ENCODE data around the gene RERE.
"Not testable (repeated sequence)": the region's sequence is repeated elsewhere in the genome, so short reads cannot be mapped to it uniquely, and the experiment has no call there.

Gene RERE

DNA sequence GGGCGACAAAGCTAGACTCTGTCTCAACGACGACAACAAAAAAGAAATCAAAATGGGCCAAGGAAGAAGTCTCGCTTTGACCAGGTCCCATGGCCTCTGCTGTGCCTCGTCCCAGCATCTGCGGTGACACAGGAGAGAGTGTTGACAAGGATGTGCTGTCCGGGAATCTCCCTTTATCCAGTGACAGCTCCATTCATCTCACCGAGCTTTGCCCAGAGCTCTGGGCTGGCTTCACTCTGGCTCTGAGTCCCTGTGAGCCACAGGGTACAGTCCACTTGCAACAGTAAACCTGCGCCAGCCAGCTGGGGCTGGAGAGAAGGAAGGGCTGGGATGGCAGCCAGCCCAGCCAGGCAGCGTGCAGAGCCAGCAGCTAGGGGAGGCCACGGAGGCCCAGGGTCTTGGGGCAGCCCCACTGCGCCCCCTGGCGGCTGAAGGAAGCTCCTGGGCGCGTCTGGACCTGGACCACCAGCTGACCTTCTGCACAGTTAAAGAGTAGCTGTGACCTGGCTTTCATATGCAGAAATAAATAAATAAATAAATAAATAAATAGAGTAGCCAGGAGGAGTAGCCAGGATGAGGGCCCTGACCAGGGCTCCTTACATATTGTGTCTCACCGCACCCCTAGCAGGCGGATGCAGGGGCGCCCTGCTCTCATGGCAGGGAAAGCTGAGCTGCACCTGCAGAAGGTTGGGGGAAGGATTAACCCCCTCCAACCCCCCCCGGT is 31.4 kb upstream of the RERE start:
- H3K27ac Mint-ChIP-seq = no peak overlapping the region

GRCh38 chr1:8847990-8848389 is 30.6 kb upstream of the RERE start:
- H3K9me3 Mint-ChIP-seq (ENCODE audit: low read depth) = no peaks in the 10 kb centered on the region
- H3K36me3 Mint-ChIP-seq = no peaks in the 10 kb centered on the region
- no peaks in the 10 kb centered on the region for H3K27me3 Mint-ChIP-seq
- H3K4me3 Mint-ChIP-seq = no peak overlapping the region
- H3K27ac Mint-ChIP-seq = no peak overlapping the region
- H3K4me1 Mint-ChIP-seq (ENCODE audit: low read depth) = peaks cover 4% of the 10 kb centered on the region

More for the DNA sequence above, 31.4 kb upstream of the RERE start:
- no peaks in the 10 kb centered on the region for H3K9me3 Mint-ChIP-seq (ENCODE audit: low read depth)
- no peaks in the 10 kb centered on the region for H3K27me3 Mint-ChIP-seq
- no peak overlapping the region for H3K4me3 Mint-ChIP-seq
- peaks cover 4% of the 10 kb centered on the region for H3K4me1 Mint-ChIP-seq (ENCODE audit: low read depth)
- H3K36me3 Mint-ChIP-seq = no peaks in the 10 kb centered on the region

DNA sequence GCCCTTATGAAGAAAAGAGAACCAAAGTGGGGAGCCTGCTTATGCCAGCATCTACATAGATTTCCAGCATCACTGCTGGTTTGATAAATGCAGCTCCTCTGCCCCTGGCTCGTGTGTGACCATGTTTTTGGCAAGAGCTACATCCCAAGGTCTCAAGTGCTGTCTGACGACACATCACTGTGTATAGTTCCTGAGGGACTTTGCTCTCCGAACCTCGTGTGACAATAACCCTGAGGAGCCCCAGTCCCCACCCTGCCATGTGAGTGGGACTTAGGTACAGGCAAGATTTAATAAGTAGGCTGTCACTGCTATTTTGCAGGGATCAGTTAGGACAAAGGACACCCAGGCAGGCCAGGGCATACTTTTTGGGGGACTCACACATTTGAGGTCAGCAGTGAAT is 28.8 kb upstream of the RERE start:
- Mint-ChIP-seq H3K36me3 (peaks cover 3% of the 10 kb centered on the region), H3K27ac (no peak overlapping the region), H3K4me3 (no peak overlapping the region), H3K9me3 (ENCODE audit: low read depth) (no peaks in the 10 kb centered on the region), H3K4me1 (ENCODE audit: low read depth) (peaks cover 4% of the 10 kb centered on the region), H3K27me3 (no peaks in the 10 kb centered on the region)

DNA sequence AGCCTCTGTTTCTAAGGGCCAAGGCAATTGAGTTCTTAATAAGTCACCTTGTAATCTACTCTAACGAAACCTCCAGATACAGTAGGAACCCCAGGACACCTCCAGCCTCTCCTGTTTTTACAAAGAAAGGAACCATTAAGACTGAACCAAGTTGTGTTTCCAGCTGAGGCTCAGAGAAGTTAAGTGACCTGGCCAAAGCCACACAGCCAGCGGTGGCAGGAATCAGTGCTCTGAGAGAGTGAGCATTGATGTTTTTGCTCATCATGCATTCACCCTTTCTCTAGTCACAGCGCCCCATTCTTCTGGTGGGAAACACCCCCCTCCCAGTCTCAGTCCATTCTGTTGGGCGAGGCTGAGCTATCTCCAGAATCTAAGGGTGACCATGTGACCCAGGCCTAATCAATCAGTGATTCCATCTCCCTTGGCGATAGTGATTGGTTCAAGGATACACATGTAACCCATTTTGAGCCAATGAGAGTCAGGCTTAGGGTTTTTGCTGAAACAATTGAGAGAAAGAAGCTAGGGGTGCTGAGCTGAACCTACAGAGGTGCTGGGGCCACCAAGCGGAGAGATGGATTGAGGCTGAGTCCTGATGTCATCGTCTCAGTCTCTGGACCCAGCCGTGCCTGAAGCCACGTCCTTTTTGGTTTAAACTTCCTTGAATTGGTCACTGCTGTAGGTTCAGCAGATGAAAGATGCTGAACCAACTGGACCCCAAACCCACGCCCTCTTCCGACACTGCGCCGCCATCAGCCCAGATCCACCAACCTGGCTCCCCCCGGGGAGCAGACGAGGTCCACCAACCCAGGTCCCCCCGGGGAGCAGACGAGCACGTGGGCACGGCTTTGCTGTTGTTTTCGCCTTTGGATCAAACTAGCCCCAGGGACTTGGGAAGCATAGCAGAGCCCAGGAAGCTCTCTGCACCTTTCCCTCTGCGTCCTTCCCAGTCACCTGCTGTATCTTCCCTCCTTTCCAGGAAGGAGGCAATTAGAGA is 28.0 kb upstream of the RERE start:
- peaks cover 3% of the 10 kb centered on the region for H3K36me3 Mint-ChIP-seq
- H3K4me1 Mint-ChIP-seq (ENCODE audit: low read depth) = peaks cover 4% of the 10 kb centered on the region
- no peaks in the 10 kb centered on the region for H3K27me3 Mint-ChIP-seq
- H3K4me3 Mint-ChIP-seq = no peak overlapping the region
- H3K27ac Mint-ChIP-seq = no peak overlapping the region
- no peaks in the 10 kb centered on the region for H3K9me3 Mint-ChIP-seq (ENCODE audit: low read depth)

DNA sequence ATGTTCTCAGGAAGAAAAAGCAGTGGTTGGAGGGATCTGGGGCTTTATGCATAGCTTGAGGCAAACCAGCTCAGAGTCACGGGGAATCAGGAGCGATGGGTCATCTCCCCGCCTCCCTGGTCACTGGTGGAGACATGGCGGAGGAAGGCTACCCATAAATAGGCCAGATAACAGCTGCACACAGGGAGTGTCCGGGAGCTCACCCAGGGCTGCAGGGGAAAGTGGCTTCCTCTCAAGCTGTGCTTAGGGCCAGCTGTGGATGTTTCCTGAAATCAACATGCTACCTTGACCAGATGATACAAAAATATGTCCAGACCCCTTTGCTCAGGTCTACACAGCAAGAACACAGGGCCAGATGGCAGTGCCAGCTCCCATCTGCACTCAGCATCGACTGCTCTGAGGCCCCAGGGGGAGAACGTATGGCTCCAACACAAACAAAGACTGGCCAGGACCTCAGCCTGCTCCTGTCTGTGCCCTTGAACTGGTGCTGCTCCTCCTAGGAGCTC is 27.1 kb upstream of the RERE start:
- no peaks in the 10 kb centered on the region for H3K9me3 Mint-ChIP-seq (ENCODE audit: low read depth)

GRCh38 chr1:8841395-8841794 is 24.0 kb upstream of the RERE start:
- no peak overlapping the region for H3K4me3 Mint-ChIP-seq
- H3K9me3 Mint-ChIP-seq (ENCODE audit: low read depth) = no peaks in the 10 kb centered on the region
- H3K27me3 Mint-ChIP-seq = no peaks in the 10 kb centered on the region
- no peaks in the 10 kb centered on the region for H3K4me1 Mint-ChIP-seq (ENCODE audit: low read depth)
- H3K27ac Mint-ChIP-seq = no peak overlapping the region
- peaks cover 3% of the 10 kb centered on the region for H3K36me3 Mint-ChIP-seq

More for the DNA sequence above, 27.1 kb upstream of the RERE start:
- Mint-ChIP-seq H3K4me3 (no peak overlapping the region), H3K27me3 (no peaks in the 10 kb centered on the region), H3K27ac (no peak overlapping the region), H3K36me3 (peaks cover 3% of the 10 kb centered on the region), H3K4me1 (ENCODE audit: low read depth) (peaks cover 2% of the 10 kb centered on the region)

DNA sequence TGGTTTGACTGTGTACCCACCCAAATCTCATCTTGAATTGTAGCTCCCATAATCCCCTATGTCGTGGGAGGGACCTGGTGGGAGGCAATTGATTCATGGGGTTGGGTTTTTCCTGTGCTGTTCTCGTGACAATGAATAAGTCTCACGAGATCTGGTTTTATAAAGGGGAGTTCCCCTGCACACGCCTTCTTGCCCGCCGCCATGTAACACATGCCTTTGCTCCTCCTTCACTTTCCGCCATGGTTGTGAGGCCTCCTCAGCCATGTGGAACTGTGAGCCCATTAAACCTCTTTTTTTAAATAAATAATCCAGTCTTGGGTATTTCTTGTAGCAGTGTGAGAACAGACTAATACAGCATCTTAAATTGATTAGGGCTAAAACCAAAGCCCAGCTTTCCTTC is 22.6 kb upstream of the RERE start:
- Mint-ChIP-seq H3K9me3 (ENCODE audit: low read depth) (no peaks in the 10 kb centered on the region), H3K27ac (no peak overlapping the region), H3K27me3 (no peaks in the 10 kb centered on the region), H3K36me3 (peaks cover 3% of the 10 kb centered on the region), H3K4me1 (ENCODE audit: low read depth) (no peaks in the 10 kb centered on the region), H3K4me3 (no peak overlapping the region)

DNA sequence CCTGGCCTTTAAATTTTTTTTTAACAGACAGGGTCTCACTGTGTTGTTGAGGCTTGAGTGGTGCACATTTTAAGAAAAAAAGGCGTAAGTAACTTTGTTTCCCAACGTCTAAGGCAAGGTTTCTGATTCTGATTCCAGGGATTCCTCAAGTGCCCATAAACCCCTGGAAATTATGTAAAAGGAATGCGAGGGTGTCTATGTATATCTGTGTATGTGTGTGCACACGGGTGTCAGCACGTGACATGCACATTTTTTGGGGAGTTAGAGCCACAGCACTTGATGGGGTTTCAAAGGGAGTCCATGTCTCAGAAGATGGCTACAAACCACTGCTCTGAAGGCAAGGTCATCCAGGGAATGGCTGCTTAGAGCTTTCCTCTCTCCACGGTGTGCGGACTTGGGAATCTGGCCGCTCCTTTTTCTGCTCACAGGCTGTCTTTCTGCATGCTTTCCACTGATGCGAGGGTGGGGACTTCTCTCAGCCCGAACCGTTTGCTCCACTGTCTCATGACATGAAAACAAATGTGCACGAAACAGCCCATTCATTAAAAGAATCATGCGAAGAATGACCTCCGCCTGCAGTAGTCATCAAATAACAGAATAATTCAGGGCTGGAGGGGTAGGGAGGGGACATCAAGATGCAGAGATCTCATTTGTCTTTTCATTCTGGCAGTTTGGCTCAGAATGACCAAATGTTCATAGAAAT is 18.7 kb upstream of the RERE start:
- H3K36me3 Mint-ChIP-seq = no peaks in the 10 kb centered on the region
- H3K27ac Mint-ChIP-seq = no peak overlapping the region
- no peaks in the 10 kb centered on the region for H3K4me1 Mint-ChIP-seq (ENCODE audit: low read depth)
- H3K27me3 Mint-ChIP-seq = no peaks in the 10 kb centered on the region
- H3K9me3 Mint-ChIP-seq (ENCODE audit: low read depth) = no peaks in the 10 kb centered on the region
- H3K4me3 Mint-ChIP-seq = no peak overlapping the region

DNA sequence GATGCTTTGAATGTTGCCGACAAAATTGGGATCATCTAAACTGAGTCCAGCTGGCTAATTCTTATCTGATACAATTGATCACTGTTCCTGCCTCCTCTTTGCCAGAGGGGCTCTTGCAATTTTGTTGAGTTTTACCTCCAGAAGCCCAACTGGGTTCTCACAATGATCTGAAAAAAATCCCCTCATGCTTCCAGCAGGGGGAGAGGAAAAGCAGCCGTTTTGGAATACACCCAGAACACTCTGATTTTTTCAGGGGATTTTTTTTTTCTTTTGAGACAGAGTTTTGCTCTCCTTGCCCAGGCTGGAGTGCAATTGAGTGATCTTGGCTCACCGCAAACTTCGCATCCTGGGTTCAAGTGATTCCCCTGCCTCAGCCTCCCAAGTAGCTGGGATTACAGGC is 13.9 kb upstream of the RERE start:
- H3K9me3 Mint-ChIP-seq (ENCODE audit: low read depth) = no peaks in the 10 kb centered on the region
- H3K4me1 Mint-ChIP-seq (ENCODE audit: low read depth) = peaks cover 16% of the 10 kb centered on the region
- no peak overlapping the region for H3K4me3 Mint-ChIP-seq
- H3K27ac Mint-ChIP-seq = no peak overlapping the region
- H3K27me3 Mint-ChIP-seq = no peaks in the 10 kb centered on the region
- H3K36me3 Mint-ChIP-seq = no peaks in the 10 kb centered on the region

GRCh38 chr1:8830732-8831131 is 13.3 kb upstream of the RERE start:
- H3K27me3 Mint-ChIP-seq; H3K9me3 Mint-ChIP-seq (ENCODE audit: low read depth); H3K27ac Mint-ChIP-seq; H3K4me3 Mint-ChIP-seq; H3K36me3 Mint-ChIP-seq: not testable (repeated sequence)
- H3K4me1 Mint-ChIP-seq (ENCODE audit: low read depth) = peaks cover 16% of the 10 kb centered on the region

DNA sequence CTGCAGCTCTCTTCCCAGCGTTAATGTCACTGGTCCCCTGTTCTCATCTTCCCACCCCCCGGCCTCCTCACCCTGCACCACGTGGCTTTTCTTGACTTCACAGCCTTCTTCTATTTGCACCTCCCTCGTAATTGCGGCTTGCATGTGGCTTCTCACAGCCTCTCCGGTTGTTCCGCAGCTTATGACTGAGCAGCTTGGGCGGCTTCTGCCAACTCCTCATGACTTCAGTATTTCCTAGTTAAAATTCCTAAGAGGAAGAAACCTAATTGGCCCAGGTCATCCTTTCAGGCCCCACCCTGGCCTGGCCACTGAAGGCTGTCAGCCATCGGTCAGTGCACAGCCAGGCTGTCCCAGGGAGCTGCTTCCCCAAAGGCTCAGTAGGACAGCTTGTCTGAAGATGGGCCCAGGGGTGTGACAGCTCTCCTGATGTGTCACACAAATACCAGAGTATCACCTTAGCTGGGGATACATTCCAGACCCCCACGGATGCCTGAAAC is 8.6 kb upstream of the RERE start:
- no peak overlapping the region for H3K27ac Mint-ChIP-seq
- H3K27me3 Mint-ChIP-seq = no peaks in the 10 kb centered on the region
- no peaks in the 10 kb centered on the region for H3K9me3 Mint-ChIP-seq (ENCODE audit: low read depth)
- H3K4me1 Mint-ChIP-seq (ENCODE audit: low read depth) = peaks cover 16% of the 10 kb centered on the region
- no peak overlapping the region for H3K4me3 Mint-ChIP-seq
- H3K36me3 Mint-ChIP-seq = no peaks in the 10 kb centered on the region

DNA sequence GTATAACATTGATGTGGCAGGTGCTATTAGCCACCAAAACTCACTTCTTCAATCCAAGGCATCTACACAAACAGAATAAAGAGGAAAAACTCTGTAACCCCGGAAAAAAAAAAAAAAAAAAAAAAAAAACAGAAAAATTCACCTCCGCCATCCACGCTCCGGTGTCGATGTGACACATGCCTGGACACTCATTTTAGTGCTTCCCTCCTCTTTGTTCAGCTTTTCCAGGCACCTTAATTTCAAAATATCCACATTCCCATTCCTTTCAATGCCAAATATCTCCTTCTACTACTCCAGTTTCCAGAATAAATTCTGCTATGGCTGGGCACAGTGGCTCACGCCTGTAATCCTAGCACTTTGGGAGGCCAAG is 5.8 kb upstream of the RERE start:
- Mint-ChIP-seq H3K9me3 (ENCODE audit: low read depth) (no peaks in the 10 kb centered on the region), H3K27ac (no peak overlapping the region), H3K4me1 (ENCODE audit: low read depth) (peaks cover 8% of the 10 kb centered on the region), H3K27me3 (no peaks in the 10 kb centered on the region), H3K4me3 (no peak overlapping the region), H3K36me3 (no peaks in the 10 kb centered on the region)

GRCh38 chr1:8822373-8823294 is 5.2 kb upstream of the RERE start:
- no peak overlapping the region for H3K4me3 Mint-ChIP-seq
- H3K4me1 Mint-ChIP-seq (ENCODE audit: low read depth) = peaks cover 8% of the 10 kb centered on the region
- no peak overlapping the region for H3K27ac Mint-ChIP-seq
- H3K9me3 Mint-ChIP-seq (ENCODE audit: low read depth) = no peaks in the 10 kb centered on the region
- H3K36me3 Mint-ChIP-seq = no peaks in the 10 kb centered on the region
- H3K27me3 Mint-ChIP-seq = no peaks in the 10 kb centered on the region

- Mint-ChIP-seq H3K4me1 (ENCODE audit: low read depth) (peaks cover 15% of the 10 kb centered on the region), H3K27me3 (no peaks in the 10 kb centered on the region), H3K4me3 (no peak overlapping the region), H3K27ac (no peak overlapping the region), H3K9me3 (ENCODE audit: low read depth) (no peaks in the 10 kb centered on the region), H3K36me3 (no peaks in the 10 kb centered on the region)
Observed at GRCh38 chr1:8821084-8821483, 3.6 kb upstream of the RERE start.

All from activated naive CD8-positive, alpha-beta T cell (primary cell).